Uterus (tissue), 2 donors: ENCODE data around the gene POLD4.

Experiments
- POLR2A ChIP-seq, 2 donors: fragments of 450-650 bp; IDR thresholded peaks; one replicate each; pipeline ENCODE4 v1.6.1; 2016; ENCODE audit warnings: antibody characterized with exemption in 2 of 2, mild to moderate bottlenecking in 1 of 2, moderate library complexity in 1 of 2
- TF ChIP-seq, protein P1 (sequence below), 4 experiments: fragments of 200-600 bp in 2 of 4; fragments of 450-650 bp in 2 of 4; sonication (generic) in 2 of 4; IDR thresholded peaks; one replicate each; pipeline ENCODE4 v1.5.1; 2016 to 2019; ENCODE audit warnings: antibody characterized with exemption in 4 of 4, mild to moderate bottlenecking in 2 of 4, moderate library complexity in 1 of 4

GRCh38 chr11:67389477-67389876 lies 36.1 kb upstream of the POLD4 start:
- TF ChIP-seq, protein P1, sequence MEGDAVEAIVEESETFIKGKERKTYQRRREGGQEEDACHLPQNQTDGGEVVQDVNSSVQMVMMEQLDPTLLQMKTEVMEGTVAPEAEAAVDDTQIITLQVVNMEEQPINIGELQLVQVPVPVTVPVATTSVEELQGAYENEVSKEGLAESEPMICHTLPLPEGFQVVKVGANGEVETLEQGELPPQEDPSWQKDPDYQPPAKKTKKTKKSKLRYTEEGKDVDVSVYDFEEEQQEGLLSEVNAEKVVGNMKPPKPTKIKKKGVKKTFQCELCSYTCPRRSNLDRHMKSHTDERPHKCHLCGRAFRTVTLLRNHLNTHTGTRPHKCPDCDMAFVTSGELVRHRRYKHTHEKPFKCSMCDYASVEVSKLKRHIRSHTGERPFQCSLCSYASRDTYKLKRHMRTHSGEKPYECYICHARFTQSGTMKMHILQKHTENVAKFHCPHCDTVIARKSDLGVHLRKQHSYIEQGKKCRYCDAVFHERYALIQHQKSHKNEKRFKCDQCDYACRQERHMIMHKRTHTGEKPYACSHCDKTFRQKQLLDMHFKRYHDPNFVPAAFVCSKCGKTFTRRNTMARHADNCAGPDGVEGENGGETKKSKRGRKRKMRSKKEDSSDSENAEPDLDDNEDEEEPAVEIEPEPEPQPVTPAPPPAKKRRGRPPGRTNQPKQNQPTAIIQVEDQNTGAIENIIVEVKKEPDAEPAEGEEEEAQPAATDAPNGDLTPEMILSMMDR (IDR thresholded peaks at IDR 0.05) = peak in 3 of 4 experiments; percentile 35 to 55 (median 54)
- no peak for TF ChIP-seq POLR2A (IDR thresholded peaks at IDR 0.05)
